PC-3 (cell line): Measurements from ENCODE around the gene TUT7.

Experiments used
- EZH2 ChIP-seq: fragments of 300-600 bp; sonication (generic); IDR thresholded peaks from one replicate; pipeline ENCODE4 v1.6.1; 2017; ENCODE audit warnings: antibody characterized with exemption, mild to moderate bottlenecking, low read length; ENCODE audit not compliant: unreplicated experiment
- EZH2phosphoT487 ChIP-seq: fragments of 300-600 bp; sonication (generic); IDR thresholded peaks from 2 replicates; pipeline ENCODE4 v1.6.1; 2018; ENCODE audit warnings: mild to moderate bottlenecking, antibody characterized with exemption, low read length, borderline replicate concordance
- TF ChIP-seq, protein P1 (sequence below): fragments of 300-600 bp; sonication (generic); conservative IDR thresholded peaks from 2 replicates; pipeline ENCODE4 v1.5.1; 2017; ENCODE audit warnings: antibody characterized with exemption, low read depth, mild to moderate bottlenecking, low read length

- TF ChIP-seq, protein P1, sequence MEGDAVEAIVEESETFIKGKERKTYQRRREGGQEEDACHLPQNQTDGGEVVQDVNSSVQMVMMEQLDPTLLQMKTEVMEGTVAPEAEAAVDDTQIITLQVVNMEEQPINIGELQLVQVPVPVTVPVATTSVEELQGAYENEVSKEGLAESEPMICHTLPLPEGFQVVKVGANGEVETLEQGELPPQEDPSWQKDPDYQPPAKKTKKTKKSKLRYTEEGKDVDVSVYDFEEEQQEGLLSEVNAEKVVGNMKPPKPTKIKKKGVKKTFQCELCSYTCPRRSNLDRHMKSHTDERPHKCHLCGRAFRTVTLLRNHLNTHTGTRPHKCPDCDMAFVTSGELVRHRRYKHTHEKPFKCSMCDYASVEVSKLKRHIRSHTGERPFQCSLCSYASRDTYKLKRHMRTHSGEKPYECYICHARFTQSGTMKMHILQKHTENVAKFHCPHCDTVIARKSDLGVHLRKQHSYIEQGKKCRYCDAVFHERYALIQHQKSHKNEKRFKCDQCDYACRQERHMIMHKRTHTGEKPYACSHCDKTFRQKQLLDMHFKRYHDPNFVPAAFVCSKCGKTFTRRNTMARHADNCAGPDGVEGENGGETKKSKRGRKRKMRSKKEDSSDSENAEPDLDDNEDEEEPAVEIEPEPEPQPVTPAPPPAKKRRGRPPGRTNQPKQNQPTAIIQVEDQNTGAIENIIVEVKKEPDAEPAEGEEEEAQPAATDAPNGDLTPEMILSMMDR = no peak
- TF ChIP-seq EZH2 (no peak), EZH2phosphoT487 (no peak)
These were observed 68.9 kb downstream of the TUT7 start for GRCh38 chr9:86285261-86285660.
